ENCODE measurements around the gene YPEL2.

YPEL2 gene

GRCh38 chr17:59330053-59330942 lies 1.2 kb upstream of the YPEL2 start:
- no peak for DNase-seq

DNA sequence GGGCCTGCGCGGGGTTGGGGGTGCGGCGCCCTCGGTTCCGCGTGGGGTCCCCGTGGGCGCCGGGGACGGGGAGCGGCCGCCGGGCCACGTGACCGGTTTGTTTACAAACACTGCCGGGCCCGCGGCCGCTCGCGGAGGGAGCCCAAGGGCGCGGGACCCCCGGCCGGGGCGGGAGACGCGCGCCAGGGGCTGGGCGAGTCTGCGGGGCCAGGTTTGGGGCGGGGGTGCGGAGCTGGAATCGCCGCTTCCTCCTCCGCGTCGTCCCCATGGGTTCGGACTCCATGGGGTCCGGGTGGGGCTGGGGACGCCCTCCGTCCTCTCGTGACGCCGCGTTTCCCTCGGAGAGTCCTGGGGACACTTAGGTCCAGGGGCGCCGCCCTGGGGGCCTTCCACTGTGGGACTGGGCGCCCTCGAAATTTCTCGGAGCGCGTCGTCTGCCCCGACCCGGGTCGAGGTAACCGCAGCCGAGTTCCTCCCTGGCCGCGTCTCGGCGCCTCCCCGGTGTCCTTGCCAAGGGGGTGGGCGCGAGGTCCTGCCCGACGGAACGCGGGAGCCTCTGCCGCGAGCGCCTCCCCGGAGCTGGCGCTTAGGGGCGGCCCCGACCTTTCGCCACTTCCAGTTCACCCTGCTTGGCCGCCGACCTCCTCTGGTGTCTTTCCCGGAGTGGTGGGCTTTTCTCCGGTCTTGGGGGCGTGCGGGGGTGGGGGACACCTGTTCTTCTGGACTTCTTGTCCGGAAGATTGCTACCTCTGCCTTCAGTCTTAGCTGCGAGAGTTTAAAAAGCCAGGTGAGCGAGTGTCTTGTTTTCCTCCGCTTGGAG lies 684 bp downstream of the YPEL2 start:
- DNase-seq: no peak

- no peak for DNase-seq
Measured at GRCh38 chr17:59332749-59333377, 1.4 kb downstream of the YPEL2 start.

GRCh38 chr17:59333836-59334235 lies 2.4 kb downstream of the YPEL2 start:
- no peak for DNase-seq

- no peak for DNase-seq
Measured at GRCh38 chr17:59335685-59336084, 4.2 kb downstream of the YPEL2 start.

DNA sequence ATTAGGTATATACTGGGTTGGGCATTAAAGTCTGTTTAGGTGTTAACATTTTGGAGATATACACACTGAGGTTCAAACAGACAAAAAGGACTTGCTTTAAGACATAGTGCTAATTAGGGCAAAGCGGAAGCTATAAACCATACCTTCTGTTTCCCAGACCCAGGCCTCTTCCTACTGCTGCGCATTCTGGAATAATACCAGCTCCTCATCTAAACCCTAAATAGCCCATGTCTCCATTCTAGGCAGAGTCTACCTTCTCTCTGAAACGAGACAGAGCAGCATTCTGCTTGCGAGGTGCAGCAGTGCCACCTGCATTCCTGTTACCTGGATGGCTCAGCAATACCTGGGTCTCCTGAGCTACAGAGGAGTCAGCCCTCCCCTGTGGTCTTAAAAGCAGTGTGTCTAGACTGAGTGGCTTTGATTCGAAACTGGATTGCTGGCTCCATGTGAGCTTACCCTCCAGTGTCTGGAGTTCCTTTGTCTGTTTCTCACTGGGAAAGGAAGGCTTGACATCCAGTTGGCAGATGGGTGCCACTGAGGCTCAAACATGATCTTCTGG lies 6.4 kb downstream of the YPEL2 start:
- no peak for DNase-seq

DNA sequence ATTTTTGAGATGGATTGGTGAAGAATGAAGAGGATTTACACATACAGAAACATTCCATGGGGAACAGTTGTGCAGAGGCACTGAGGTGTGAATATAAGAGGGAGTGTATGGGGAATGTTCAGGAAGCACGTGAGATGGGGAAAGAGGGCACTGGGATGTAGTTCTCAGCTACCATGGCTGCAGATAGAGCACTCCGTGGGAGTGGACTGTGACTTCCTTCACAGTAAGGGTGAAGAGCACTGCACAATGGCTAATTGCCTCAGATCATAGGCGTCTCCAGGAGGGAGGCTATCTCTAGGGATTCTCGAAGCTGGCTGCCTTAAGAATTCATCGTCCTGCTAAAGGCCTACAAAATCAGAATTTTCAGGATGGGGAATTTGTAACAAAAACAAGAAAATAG lies 7.0 kb downstream of the YPEL2 start:
- DNase-seq: no peak

- DNase-seq: no peak
Measured at GRCh38 chr17:59341922-59342321, 10.5 kb downstream of the YPEL2 start.

- no peak for DNase-seq
Measured at GRCh38 chr17:59342681-59343131, 11.3 kb downstream of the YPEL2 start.

DNA sequence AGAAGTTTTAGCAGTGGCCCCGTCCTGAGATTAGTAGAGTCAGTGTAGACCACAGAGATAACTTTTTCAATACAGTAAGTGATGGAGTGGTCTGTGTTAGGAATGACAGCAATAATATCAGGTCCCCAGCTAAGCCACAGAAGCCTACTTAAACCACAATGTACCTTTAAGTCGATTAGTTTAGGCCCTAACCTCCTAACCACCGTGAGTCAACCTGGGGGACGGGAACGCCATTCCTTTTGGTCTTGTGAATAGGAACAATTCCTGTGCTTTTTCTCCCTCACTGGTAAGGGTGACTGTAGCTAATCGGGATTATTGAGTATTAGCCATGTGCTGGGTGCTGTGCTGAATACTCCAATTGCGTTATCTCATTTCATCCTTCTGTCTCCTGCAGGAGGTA lies 14.0 kb downstream of the YPEL2 start:
- DNase-seq: no peak

- no peak for DNase-seq
Measured at GRCh38 chr17:59346341-59346740, 14.9 kb downstream of the YPEL2 start.

- no peak for DNase-seq
Measured at GRCh38 chr17:59346876-59347407, 15.5 kb downstream of the YPEL2 start.

- no peak for DNase-seq
Measured at GRCh38 chr17:59347975-59348391, 16.5 kb downstream of the YPEL2 start.

DNA sequence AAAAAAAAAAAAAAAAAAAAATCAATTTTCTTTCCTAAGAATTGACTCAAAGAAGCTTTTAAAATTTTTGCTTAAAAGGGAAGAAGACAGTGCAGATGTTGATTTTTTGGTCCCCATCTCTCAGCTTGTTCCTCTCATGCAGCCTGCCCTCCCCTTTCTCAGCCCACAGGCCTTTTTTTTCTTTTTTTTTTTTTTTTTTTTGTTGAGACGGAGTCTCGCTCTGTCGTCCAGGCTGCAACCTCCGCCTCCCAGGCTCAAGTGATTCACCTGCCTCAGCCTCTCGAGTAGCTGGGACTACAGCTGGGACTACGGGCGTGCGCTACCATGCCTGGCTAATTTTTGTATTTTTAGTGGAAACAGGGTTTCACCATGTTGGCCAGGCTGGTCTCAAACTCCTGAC lies 17.7 kb downstream of the YPEL2 start:
- DNase-seq: no peak

- DNase-seq: no peak
Measured at GRCh38 chr17:59353106-59353854, 21.8 kb downstream of the YPEL2 start.

DNA sequence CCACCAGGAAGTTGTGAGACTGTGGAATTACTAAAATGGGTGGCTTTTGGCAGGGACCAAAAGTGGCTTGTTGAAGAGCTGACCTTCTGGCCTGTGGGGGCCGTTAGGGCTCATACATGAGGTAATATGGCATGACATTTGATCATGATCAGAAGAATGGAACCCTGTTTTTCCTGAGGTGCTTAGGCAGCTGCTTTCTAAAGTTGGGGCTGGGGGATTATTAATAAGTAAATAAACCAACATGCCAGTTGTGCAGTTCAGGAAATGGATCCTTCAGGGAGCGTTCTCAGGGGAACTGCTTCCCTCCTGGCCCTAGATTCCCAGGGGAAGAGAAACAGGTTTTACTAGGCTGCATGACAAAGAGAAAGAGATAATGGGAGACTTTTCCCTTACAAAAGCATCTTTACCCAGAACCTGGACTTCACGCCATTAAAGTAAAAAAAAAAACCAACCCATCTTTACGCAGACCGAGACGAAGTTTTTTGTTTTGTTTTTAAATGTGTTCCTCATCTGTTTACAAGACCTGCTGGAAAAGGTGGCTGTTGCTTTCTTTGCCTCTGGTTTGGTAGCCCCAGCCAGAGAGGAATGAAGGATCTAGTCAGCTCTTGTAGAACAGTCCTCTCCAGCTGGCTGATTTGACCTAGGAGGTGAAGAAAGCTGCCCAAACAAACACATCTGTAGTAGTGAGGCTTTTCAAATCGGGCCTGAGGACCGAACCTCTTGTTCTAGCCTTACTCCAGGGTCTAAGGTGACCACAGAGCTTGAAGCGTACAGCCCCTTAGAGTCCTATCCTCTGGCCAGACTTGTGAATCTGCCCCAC lies 22.7 kb downstream of the YPEL2 start:
- DNase-seq: no peak

GRCh38 chr17:59355030-59355701 lies 23.7 kb downstream of the YPEL2 start:
- no peak for DNase-seq

- DNase-seq: no peak
Measured at GRCh38 chr17:59355702-59356325, 24.4 kb downstream of the YPEL2 start.

DNA sequence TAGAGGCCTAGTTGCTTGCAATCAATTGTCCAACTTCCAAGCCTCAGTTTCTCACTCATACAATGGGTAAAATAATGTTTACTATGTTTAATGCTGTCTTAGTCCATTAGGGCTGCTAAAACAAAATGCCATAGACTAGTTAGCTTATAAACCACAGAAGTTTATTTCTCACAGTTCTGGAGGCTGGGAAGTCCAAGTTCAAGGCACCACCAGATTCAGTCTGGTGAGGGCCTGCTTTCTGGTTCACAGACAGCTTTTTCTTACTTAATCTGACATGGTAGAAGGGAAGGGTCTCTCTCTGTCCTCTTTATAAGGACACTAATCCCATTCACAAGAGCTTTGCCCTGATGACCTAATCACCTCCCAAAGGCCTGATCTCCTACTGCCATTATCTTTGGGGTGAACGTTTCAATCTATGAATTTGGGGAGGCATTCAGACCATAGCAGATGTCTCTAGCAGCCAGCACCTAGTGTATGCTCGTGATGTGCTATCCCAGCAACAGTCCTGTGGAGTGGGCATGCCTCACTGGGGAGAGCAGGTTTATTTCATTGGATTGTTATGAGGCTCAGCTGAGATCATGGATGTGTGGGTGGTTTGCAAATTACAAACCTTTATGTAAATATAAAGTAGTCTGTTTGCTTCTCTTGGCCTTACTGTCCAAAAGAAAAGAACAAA lies 25.2 kb downstream of the YPEL2 start:
- no peak for DNase-seq

Data from DMS79 (cell line).